ENCODE data around the gene AKT1S1.

Gene AKT1S1

GRCh38 chr19:49923055-49924003 is 46.2 kb upstream of the AKT1S1 start:
- no peaks in the 10 kb centered on the region for H3K9me3 ChIP-seq (ENCODE audit: severe bottlenecking)
- no peaks in the 10 kb centered on the region for H3K27me3 ChIP-seq (ENCODE audit: insufficient read depth, low read depth, severe bottlenecking)
- TF ChIP-seq CTCF (IDR thresholded peaks at IDR 0.05; ENCODE audit: low read depth, low read length), result no peak
- H3K4me3 ChIP-seq (ENCODE audit: low read depth, low read length), result no peak overlapping the region
- DNase-seq, result no peak
- H3K27ac ChIP-seq, result no peak overlapping the region
- H3K36me3 ChIP-seq, result peaks cover 98% of the 10 kb centered on the region

GRCh38 chr19:49921871-49922795 is 45.0 kb upstream of the AKT1S1 start:
- DNase-seq, result no peak
- Histone ChIP-seq H3K36me3 (peaks cover 96% of the 10 kb centered on the region), H3K27me3 (ENCODE audit: insufficient read depth, low read depth, severe bottlenecking) (no peaks in the 10 kb centered on the region), H3K27ac (no peak overlapping the region), H3K4me3 (ENCODE audit: low read depth, low read length) (no peak overlapping the region), H3K9me3 (ENCODE audit: severe bottlenecking) (no peaks in the 10 kb centered on the region)
- TF ChIP-seq CTCF (IDR thresholded peaks at IDR 0.05; ENCODE audit: low read depth, low read length), result no peak

DNA sequence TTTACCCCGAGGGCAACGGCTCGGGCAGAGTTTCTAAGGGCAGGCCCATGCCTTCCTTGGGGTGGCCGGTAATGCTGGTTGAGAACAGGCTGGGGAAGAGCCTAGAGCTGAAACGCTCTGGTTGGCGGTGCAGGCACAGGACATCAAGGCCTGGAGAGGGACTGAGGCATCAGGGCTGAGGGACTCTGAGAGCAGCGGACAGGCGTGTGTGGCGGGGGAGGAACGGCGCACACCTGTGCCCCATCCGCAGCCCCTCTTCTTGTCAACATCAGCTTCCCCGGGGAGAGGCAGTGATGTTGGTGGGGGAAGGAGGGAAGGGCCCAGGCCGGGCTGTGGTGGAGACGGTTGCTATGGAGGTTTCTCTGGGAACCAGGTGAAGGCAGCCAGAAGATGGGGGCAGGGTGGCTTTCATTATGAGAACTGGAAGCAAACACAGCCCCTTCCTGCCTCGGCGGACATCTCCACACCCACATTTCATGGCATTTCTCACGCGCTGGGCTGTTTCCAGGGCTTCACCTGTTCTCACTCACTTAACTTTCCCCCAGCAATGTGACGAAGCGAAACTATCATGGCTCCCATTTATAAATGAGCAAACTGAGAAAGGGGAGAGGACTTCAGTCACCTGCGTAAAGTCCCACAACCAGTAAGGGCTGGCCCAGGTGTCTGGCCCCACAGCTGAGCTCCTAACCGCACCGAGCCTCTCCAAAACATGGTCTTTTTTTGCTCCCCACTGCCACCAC is 43.6 kb upstream of the AKT1S1 start:
- Histone ChIP-seq H3K36me3 (peaks cover 95% of the 10 kb centered on the region), H3K9me3 (ENCODE audit: severe bottlenecking) (no peaks in the 10 kb centered on the region), H3K27me3 (ENCODE audit: insufficient read depth, low read depth, severe bottlenecking) (no peaks in the 10 kb centered on the region), H3K4me3 (ENCODE audit: low read depth, low read length) (no peak overlapping the region), H3K27ac (no peak overlapping the region)
- TF ChIP-seq CTCF (IDR thresholded peaks at IDR 0.05; ENCODE audit: low read depth, low read length), result no peak
- no peak for DNase-seq

GRCh38 chr19:49918089-49918488 is 40.9 kb upstream of the AKT1S1 start:
- no peaks in the 10 kb centered on the region for H3K9me3 ChIP-seq (ENCODE audit: severe bottlenecking)
- TF ChIP-seq CTCF (IDR thresholded peaks at IDR 0.05; ENCODE audit: low read depth, low read length), result no peak
- H3K27me3 ChIP-seq (ENCODE audit: insufficient read depth, low read depth, severe bottlenecking), result no peaks in the 10 kb centered on the region
- no peak for DNase-seq
- peaks cover 93% of the 10 kb centered on the region for H3K36me3 ChIP-seq
- no peak overlapping the region for H3K4me3 ChIP-seq (ENCODE audit: low read depth, low read length)
- no peak overlapping the region for H3K27ac ChIP-seq

- Histone ChIP-seq H3K36me3 (peaks cover 92% of the 10 kb centered on the region), H3K27me3 (ENCODE audit: insufficient read depth, low read depth, severe bottlenecking) (no peaks in the 10 kb centered on the region), H3K9me3 (ENCODE audit: severe bottlenecking) (no peaks in the 10 kb centered on the region), H3K27ac (no peak overlapping the region), H3K4me3 (ENCODE audit: low read depth, low read length) (no peak overlapping the region)
- DNase-seq, result no peak
- peak; percentile 30; the same call in 1 of the 2 replicates for TF ChIP-seq CTCF (IDR thresholded peaks at IDR 0.05; ENCODE audit: low read depth, low read length)
Measured at GRCh38 chr19:49916839-49917733, 39.9 kb upstream of the AKT1S1 start.
